ENCODE results near the gene CRABP2.

GRCh38 chr1:156670359-156670758 is 35.0 kb downstream of the CRABP2 start:
- TF ChIP-seq CTCF (IDR thresholded peaks at IDR 0.05; ENCODE audit: borderline replicate concordance, extremely low read depth, low read length, poor library complexity, severe bottlenecking) (no peak), EZH2 (IDR thresholded peaks at IDR 0.05; ENCODE audit: borderline replicate concordance, low read depth, low read length, severe bottlenecking) (no peak)
